Esophagus muscularis mucosa (tissue), 4 donors: ENCODE data around the gene BMAL1.
A peak's percentile ranks its signal among the peaks of the same experiment; 100 is the strongest.

Source experiments
- CTCF ChIP-seq, 3 experiments: fragments of 200-600 bp in 2 of 3; fragments of 450-650 bp in 1 of 3; sonication (generic) in 2 of 3; IDR thresholded peaks; one replicate each; pipeline ENCODE4 v1.5.1; 2017 to 2019; ENCODE audit warnings: antibody characterized with exemption in 3 of 3, mild to moderate bottlenecking in 2 of 3, moderate library complexity in 1 of 3
- EP300 ChIP-seq: sonication (generic); formaldehyde crosslinking; IDR thresholded peaks from one replicate; pipeline ENCODE4 v1.6.1; 2017; ENCODE audit warnings: antibody characterized with exemption
- POLR2A ChIP-seq: fragments of 450-650 bp; IDR thresholded peaks from one replicate; pipeline ENCODE4 v1.6.1; 2017; ENCODE audit warnings: antibody characterized with exemption, moderate library complexity, mild to moderate bottlenecking, low read depth
- POLR2AphosphoS5 ChIP-seq, 2 donors: sonication (generic); formaldehyde crosslinking; IDR thresholded peaks; one replicate each; pipeline ENCODE4 v1.6.1; 2017; ENCODE audit warnings: antibody characterized with exemption in 2 of 2

- TF ChIP-seq CTCF (IDR thresholded peaks at IDR 0.05) (no peak), EP300 (no peak), POLR2A (no peak), POLR2AphosphoS5 (IDR thresholded peaks at IDR 0.05) (peak; percentile 19 to 60)
Observed at GRCh38 chr11:13339195-13340153, 61.9 kb downstream of the BMAL1 start.
